Mesendoderm (in vitro differentiated cells): ENCODE data around the gene HDAC2.
A peak's percentile ranks its signal among the peaks of the same experiment; 100 is the strongest.
"Not testable (repeated sequence)": the region's sequence is repeated elsewhere in the genome, so short reads cannot be mapped to it uniquely, and the experiment has no call there.

ENCODE experiments used
- DNase-seq: peaks from one replicate; pipeline ENCODE4 v3.0.0; 2013
- H2AK5ac ChIP-seq: 2 replicates; pipeline ENCODE4 v1.6.1; 2013; ENCODE audit warnings: low read length, inconsistent platforms
- H2BK120ac ChIP-seq: 2 replicates; pipeline ENCODE4 v1.6.1; 2013; ENCODE audit warnings: low read depth, mild to moderate bottlenecking, low read length, moderate library complexity, mixed read lengths
- H2BK15ac ChIP-seq: replicated peaks from 2 replicates; pipeline ENCODE4 v1.6.1; 2013; ENCODE audit warnings: low read depth, mild to moderate bottlenecking, moderate library complexity
- H2BK5ac ChIP-seq: 2 replicates; pipeline ENCODE4 v1.6.1; 2013; ENCODE audit warnings: low read length, inconsistent platforms
- H3K18ac ChIP-seq: 2 replicates; pipeline ENCODE4 v1.6.1; 2013; ENCODE audit warnings: mild to moderate bottlenecking, low read length, mixed read lengths
- H3K23ac ChIP-seq: one replicate; pipeline ENCODE4 v1.6.1; 2013; ENCODE audit warnings: low read length
- H3K27ac ChIP-seq: 2 replicates; pipeline ENCODE4 v1.5.1; 2013; ENCODE audit warnings: low read depth, mild to moderate bottlenecking, inconsistent platforms, low read length, moderate library complexity
- H3K27me3 ChIP-seq: 2 replicates; pipeline ENCODE4 v1.6.1; 2013; ENCODE audit warnings: low read length, control low read depth, mild to moderate bottlenecking, inconsistent platforms; ENCODE audit not compliant: insufficient read depth, poor library complexity
- H3K36me3 ChIP-seq: 2 replicates; pipeline ENCODE4 v1.6.1; 2013; ENCODE audit warnings: low read length, inconsistent platforms; ENCODE audit not compliant: control insufficient read depth, insufficient read depth
- H3K4ac ChIP-seq: one replicate; pipeline ENCODE4 v1.6.1; 2013; ENCODE audit warnings: low read depth, mild to moderate bottlenecking, low read length, moderate library complexity
- H3K4me1 ChIP-seq: 2 replicates; pipeline ENCODE4 v1.6.1; 2013; ENCODE audit warnings: low read depth, low read length, inconsistent platforms; ENCODE audit not compliant: control insufficient read depth
- H3K4me2 ChIP-seq: 2 replicates; pipeline ENCODE4 v1.6.1; 2013; ENCODE audit warnings: low read length
- H3K4me3 ChIP-seq: 2 replicates; pipeline ENCODE4 v1.5.1; 2013; ENCODE audit warnings: mild to moderate bottlenecking, low read length
- H3K56ac ChIP-seq: one replicate; pipeline ENCODE4 v1.6.1; 2013; ENCODE audit warnings: low read length
- H3K79me1 ChIP-seq: 2 replicates; pipeline ENCODE4 v1.6.1; 2013; ENCODE audit warnings: low read length, inconsistent platforms
- H3K79me2 ChIP-seq: 2 replicates; pipeline ENCODE4 v1.6.1; 2013; ENCODE audit warnings: mild to moderate bottlenecking, low read length; ENCODE audit not compliant: control insufficient read depth, insufficient read depth
- H3K9ac ChIP-seq: 2 replicates; pipeline ENCODE4 v1.6.1; 2013; ENCODE audit warnings: low read length, inconsistent platforms
- H4K5ac ChIP-seq: one replicate; pipeline ENCODE4 v1.6.1; 2013; ENCODE audit warnings: low read length
- H4K8ac ChIP-seq: one replicate; pipeline ENCODE4 v1.6.1; 2013; ENCODE audit warnings: low read depth, mild to moderate bottlenecking, control low read depth, low read length, moderate library complexity
- WGBS: extraction: QIAGEN DNeasy Blood & Tissue Kit; methylation state at CpG from one replicate; pipeline ENCODE4 v1.1.7; 2013; ENCODE audit warnings: low lambda C conversion rate, missing lambda C conversion rate; ENCODE audit not compliant: insufficient coverage; ENCODE audit errors: extremely low coverage; 5-methylcytosine and 5-hydroxymethylcytosine counted together

HDAC2 gene

DNA sequence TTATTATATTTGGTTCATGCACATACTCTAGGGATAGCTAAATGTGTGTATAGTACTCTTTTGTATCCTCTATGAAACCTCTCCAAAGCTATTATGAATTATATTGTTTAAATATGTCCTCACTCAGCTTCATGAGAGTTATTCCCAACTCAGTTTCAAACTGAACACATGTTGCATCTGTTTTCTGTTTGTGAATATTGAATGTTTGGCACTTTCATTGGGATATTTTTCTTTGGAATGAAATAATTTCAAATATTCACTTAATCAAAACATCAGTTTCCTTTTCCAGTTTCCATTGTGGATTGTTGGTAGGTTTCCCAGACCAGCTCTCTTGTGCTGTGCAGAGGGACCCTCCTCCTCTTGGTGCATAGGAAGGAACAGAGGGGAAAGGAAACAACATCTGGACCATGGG lies 46.6 kb downstream of the HDAC2 start:
- Histone ChIP-seq H3K4ac (no peak overlapping the region), H4K8ac (no peak overlapping the region), H2BK15ac (no peak overlapping the region), H2BK120ac (no peak overlapping the region), H2AK5ac (no peak overlapping the region), H3K79me2 (no peaks in the 10 kb centered on the region), H3K9ac (no peak overlapping the region), H3K56ac (no peak overlapping the region), H3K79me1 (no peaks in the 10 kb centered on the region), H3K4me2 (no peak overlapping the region), H3K4me1 (no peaks in the 10 kb centered on the region), H2BK5ac (no peak overlapping the region), H3K27me3 (no peaks in the 10 kb centered on the region), H3K36me3 (no peaks in the 10 kb centered on the region), H3K4me3 (no peak overlapping the region), H4K5ac (no peak overlapping the region), H3K27ac (no peak overlapping the region), H3K23ac (no peak overlapping the region), H3K18ac (no peak overlapping the region)
- no peak for DNase-seq

DNA sequence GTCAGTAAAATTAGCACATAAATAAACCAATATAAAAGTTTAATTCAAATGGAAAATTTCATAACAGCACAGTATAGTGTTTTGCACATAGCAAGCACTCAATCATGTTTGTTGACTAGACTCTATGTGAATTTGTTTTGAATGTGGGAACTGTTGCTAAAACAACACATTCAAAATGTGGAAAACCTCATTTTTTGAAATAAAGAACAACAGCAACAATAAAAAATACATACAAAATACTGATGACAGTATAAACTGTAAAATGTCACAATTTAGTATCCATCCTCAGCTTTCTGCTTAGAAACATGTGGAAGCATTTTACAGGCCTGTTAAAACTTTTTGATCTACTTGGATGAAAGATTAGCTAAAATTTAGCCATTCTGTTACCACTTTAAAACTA lies 47.4 kb downstream of the HDAC2 start:
- H3K36me3 ChIP-seq, result no peaks in the 10 kb centered on the region

GRCh38 chr6:113921299-113921904 lies 49.5 kb downstream of the HDAC2 start:
- Histone ChIP-seq H3K79me2 (no peaks in the 10 kb centered on the region), H2AK5ac (no peak overlapping the region), H3K56ac (no peak overlapping the region), H4K8ac (no peak overlapping the region), H3K36me3 (no peaks in the 10 kb centered on the region), H4K5ac (no peak overlapping the region), H2BK15ac (no peak overlapping the region), H2BK120ac (no peak overlapping the region), H2BK5ac (no peak overlapping the region), H3K9ac (no peak overlapping the region), H3K27me3 (no peaks in the 10 kb centered on the region), H3K4me2 (no peak overlapping the region), H3K79me1 (no peaks in the 10 kb centered on the region), H3K18ac (no peak overlapping the region), H3K27ac (no peak overlapping the region), H3K23ac (no peak overlapping the region), H3K4ac (no peak overlapping the region), H3K4me1 (no peaks in the 10 kb centered on the region), H3K4me3 (no peak overlapping the region)
- WGBS, result no CpG with 5 or more reads among the region's 4 CpGs
- DNase-seq, result peak; percentile 36

More for the DNA sequence above, 47.4 kb downstream of the HDAC2 start:
- H2BK5ac ChIP-seq, result no peak overlapping the region
- H3K18ac ChIP-seq, result no peak overlapping the region
- no peak overlapping the region for H3K56ac ChIP-seq
- H3K27ac ChIP-seq, result no peak overlapping the region
- H3K4me1 ChIP-seq, result no peaks in the 10 kb centered on the region
- H4K8ac ChIP-seq, result no peak overlapping the region
- no peaks in the 10 kb centered on the region for H3K79me2 ChIP-seq
- H2AK5ac ChIP-seq, result no peak overlapping the region
- no peak overlapping the region for H3K4ac ChIP-seq
- no peak overlapping the region for H4K5ac ChIP-seq
- no peak for DNase-seq
- no peak overlapping the region for H3K4me3 ChIP-seq
- no peak overlapping the region for H2BK120ac ChIP-seq
- no peak overlapping the region for H3K23ac ChIP-seq
- H3K9ac ChIP-seq, result no peak overlapping the region
- no peaks in the 10 kb centered on the region for H3K27me3 ChIP-seq
- H2BK15ac ChIP-seq, result no peak overlapping the region
- no peaks in the 10 kb centered on the region for H3K79me1 ChIP-seq
- no peak overlapping the region for H3K4me2 ChIP-seq

DNA sequence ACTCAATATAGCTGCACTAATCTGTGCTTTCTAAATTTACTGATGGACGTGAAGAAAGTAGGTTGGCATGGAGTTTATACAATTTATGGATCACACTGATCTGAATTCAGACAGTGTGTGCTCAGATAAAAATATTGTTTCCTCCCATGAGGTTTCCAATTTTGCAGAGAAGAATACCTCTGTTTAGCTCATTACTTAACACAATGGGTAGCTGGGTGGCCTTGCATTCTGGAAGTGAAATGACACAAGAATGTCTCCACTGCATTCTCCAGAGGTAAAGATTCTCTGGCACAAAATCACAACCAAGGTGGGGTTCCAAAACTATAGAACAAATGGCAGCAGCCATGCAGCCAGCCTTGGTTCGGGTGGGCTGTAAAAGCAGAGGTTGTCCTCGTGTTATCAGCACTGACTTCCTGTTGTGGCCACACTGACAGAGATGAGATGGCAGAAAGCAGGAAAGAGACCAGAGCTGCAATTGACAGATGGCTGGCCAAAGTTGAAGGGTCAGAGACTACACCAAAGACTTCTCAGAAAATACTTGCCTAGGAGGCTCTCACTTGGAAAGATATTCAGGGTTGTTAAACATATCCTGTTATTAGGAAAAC lies 50.2 kb downstream of the HDAC2 start:
- Histone ChIP-seq H3K79me1 (no peaks in the 10 kb centered on the region), H4K8ac (peak overlapping the region; percentile 5), H3K23ac (no peak overlapping the region), H2BK120ac (no peak overlapping the region), H3K79me2 (no peaks in the 10 kb centered on the region), H3K9ac (no peak overlapping the region), H4K5ac (no peak overlapping the region), H3K4ac (no peak overlapping the region), H2AK5ac (no peak overlapping the region), H3K18ac (no peak overlapping the region), H2BK5ac (no peak overlapping the region), H3K4me3 (no peak overlapping the region), H3K4me1 (no peaks in the 10 kb centered on the region), H3K56ac (no peak overlapping the region), H3K27me3 (no peaks in the 10 kb centered on the region), H3K4me2 (no peak overlapping the region), H3K36me3 (no peaks in the 10 kb centered on the region), H2BK15ac (no peak overlapping the region), H3K27ac (no peak overlapping the region)
- WGBS, result no CpG with 5 or more reads among the region's 3 CpGs
- DNase-seq, result peak; percentile 79

- H3K4me3 ChIP-seq, H3K56ac ChIP-seq, H3K27me3 ChIP-seq, H2BK5ac ChIP-seq, H4K5ac ChIP-seq, H3K4me1 ChIP-seq, H3K36me3 ChIP-seq, H3K79me1 ChIP-seq, H4K8ac ChIP-seq, H3K79me2 ChIP-seq, H3K9ac ChIP-seq, H3K27ac ChIP-seq, DNase-seq, H3K18ac ChIP-seq, H3K23ac ChIP-seq, H3K4ac ChIP-seq, H2BK120ac ChIP-seq, H2BK15ac ChIP-seq, H2AK5ac ChIP-seq, H3K4me2 ChIP-seq: not testable (repeated sequence)
- WGBS, result no CpG with 5 or more reads among the region's 1 CpG
These were observed 60.7 kb downstream of the HDAC2 start for GRCh38 chr6:113910285-113910684.

DNA sequence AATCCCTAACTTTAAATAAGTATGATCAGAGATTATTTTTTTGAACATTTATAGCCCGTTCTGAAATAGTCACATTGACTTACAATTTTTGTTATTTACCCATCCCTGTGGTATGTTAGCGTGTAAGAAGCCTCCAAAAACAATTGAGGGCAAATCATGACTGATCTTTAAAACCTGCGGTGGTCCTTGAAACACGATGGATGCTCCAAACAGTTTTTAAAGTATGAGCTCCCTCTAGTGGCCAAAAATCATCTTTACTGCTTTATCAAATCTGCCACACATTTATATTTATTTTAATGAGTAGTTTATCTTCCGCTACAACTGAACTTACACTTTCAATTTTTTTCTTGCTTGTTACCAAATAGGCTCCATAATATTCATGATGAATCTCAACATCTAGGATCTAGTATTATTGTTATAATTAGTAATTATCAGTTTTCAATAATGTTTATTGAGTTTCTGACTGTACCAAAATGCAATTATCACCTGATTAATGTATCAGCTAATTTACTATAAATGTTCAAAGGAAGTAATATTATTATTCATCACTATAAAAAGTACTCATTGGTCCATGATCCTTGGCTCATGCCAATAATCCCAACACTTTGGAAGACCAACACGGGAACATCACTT lies 61.6 kb downstream of the HDAC2 start:
- no peak overlapping the region for H3K4me3 ChIP-seq
- H3K79me2 ChIP-seq, result no peaks in the 10 kb centered on the region
- peak; percentile 71 for DNase-seq
- whole genome bisulfite sequencing, result no CpG with 5 or more reads among the region's 6 CpGs
- no peak overlapping the region for H2BK5ac ChIP-seq
- H2AK5ac ChIP-seq, result no peak overlapping the region
- H4K8ac ChIP-seq, result no peak overlapping the region
- H3K56ac ChIP-seq, result no peak overlapping the region
- H3K9ac ChIP-seq, result no peak overlapping the region
- H2BK15ac ChIP-seq, result no peak overlapping the region
- H3K18ac ChIP-seq, result no peak overlapping the region
- no peaks in the 10 kb centered on the region for H3K27me3 ChIP-seq
- H3K27ac ChIP-seq, result no peak overlapping the region
- H2BK120ac ChIP-seq, result no peak overlapping the region
- no peak overlapping the region for H3K23ac ChIP-seq
- no peaks in the 10 kb centered on the region for H3K4me1 ChIP-seq
- H3K79me1 ChIP-seq, result no peaks in the 10 kb centered on the region
- no peaks in the 10 kb centered on the region for H3K36me3 ChIP-seq
- no peak overlapping the region for H3K4ac ChIP-seq
- H3K4me2 ChIP-seq, result no peak overlapping the region
- no peak overlapping the region for H4K5ac ChIP-seq
